ENCODE measurements around the gene NFIL3. TPM values are rescaled to one million over a fixed set of nuclear protein-coding genes. Genes with fewer than 3 reads are reported as not detected.
"Not testable (repeated sequence)": the region's sequence is repeated elsewhere in the genome, so short reads cannot be mapped to it uniquely, and the experiment has no call there.

Gene NFIL3, protein sequence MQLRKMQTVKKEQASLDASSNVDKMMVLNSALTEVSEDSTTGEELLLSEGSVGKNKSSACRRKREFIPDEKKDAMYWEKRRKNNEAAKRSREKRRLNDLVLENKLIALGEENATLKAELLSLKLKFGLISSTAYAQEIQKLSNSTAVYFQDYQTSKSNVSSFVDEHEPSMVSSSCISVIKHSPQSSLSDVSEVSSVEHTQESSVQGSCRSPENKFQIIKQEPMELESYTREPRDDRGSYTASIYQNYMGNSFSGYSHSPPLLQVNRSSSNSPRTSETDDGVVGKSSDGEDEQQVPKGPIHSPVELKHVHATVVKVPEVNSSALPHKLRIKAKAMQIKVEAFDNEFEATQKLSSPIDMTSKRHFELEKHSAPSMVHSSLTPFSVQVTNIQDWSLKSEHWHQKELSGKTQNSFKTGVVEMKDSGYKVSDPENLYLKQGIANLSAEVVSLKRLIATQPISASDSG
- 9.6 TPM for total RNA-seq (ENCODE audit: unreplicated experiment)
- long read RNA-seq, partial matches to known transcripts, result 0 of 1 reads
- long read RNA-seq, other reads (novel, unspliced or antisense), result 0 of 1 reads

- peak; percentile 75 for DNase-seq (ENCODE audit: low spot score)
- H3K4me3 Mint-ChIP-seq (ENCODE audit: unreplicated experiment), result peak within 1 kb of the TSS; percentile 98
- peaks cover 9% of the 10 kb centered on the region for H3K36me3 Mint-ChIP-seq (ENCODE audit: low read depth, unreplicated experiment)
- peaks cover 22% of the 10 kb centered on the region for H3K4me1 Mint-ChIP-seq (ENCODE audit: unreplicated experiment)
- H3K27ac Mint-ChIP-seq (ENCODE audit: unreplicated experiment), result peak within 1 kb of the TSS; percentile 85
- TF ChIP-seq CTCF (IDR thresholded peaks at IDR 0.05; ENCODE audit: unreplicated experiment), result no peak
- H3K27me3 Mint-ChIP-seq (ENCODE audit: unreplicated experiment), result peaks cover 15% of the 10 kb centered on the region
- no peaks in the 10 kb centered on the region for H3K9me3 Mint-ChIP-seq (ENCODE audit: unreplicated experiment)
Measured at GRCh38 chr9:91423785-91424402, at the start of gene NFIL3. NFIL3 (minus strand) TSS chr9:91423832; CDS start chr9:91410734, 13,098 bp downstream.

DNA sequence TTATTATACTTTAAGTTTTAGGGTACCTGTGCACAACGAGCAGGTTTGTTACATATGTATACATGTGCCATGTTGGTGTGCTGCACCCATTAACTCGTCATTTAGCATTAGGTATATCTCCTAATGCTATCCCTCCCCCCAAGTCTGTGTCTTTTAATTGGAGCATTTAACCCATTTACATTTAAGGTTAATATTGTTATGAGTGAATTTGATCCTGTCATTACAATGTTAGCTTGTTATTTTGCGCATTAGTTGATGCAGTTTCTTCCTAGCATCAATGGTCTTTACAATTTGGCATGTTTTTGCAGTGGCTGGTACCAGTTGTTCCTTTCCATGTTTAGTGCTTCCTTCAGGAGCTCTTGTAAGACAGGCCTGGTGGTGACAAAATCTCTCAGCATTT, 47.9 kb upstream of the NFIL3 start:
- not testable (repeated sequence) for H3K9me3 Mint-ChIP-seq (ENCODE audit: unreplicated experiment); H3K4me3 Mint-ChIP-seq (ENCODE audit: unreplicated experiment); H3K36me3 Mint-ChIP-seq (ENCODE audit: low read depth, unreplicated experiment); H3K4me1 Mint-ChIP-seq (ENCODE audit: unreplicated experiment); H3K27me3 Mint-ChIP-seq (ENCODE audit: unreplicated experiment); H3K27ac Mint-ChIP-seq (ENCODE audit: unreplicated experiment); DNase-seq (ENCODE audit: low spot score)

- TF ChIP-seq CTCF (IDR thresholded peaks at IDR 0.05; ENCODE audit: unreplicated experiment), result no peak
- no peaks in the 10 kb centered on the region for H3K9me3 Mint-ChIP-seq (ENCODE audit: unreplicated experiment)
Measured at GRCh38 chr9:91465420-91465819, 41.8 kb upstream of the NFIL3 start.

GRCh38 chr9:91458906-91459305, 35.3 kb upstream of the NFIL3 start:
- Mint-ChIP-seq H3K36me3 (ENCODE audit: low read depth, unreplicated experiment) (no peaks in the 10 kb centered on the region), H3K4me3 (ENCODE audit: unreplicated experiment) (no peak overlapping the region), H3K27me3 (ENCODE audit: unreplicated experiment) (peaks cover 3% of the 10 kb centered on the region), H3K27ac (ENCODE audit: unreplicated experiment) (no peak overlapping the region), H3K4me1 (ENCODE audit: unreplicated experiment) (no peaks in the 10 kb centered on the region), H3K9me3 (ENCODE audit: unreplicated experiment) (no peaks in the 10 kb centered on the region)
- DNase-seq (ENCODE audit: low spot score), result no peak
- TF ChIP-seq CTCF (IDR thresholded peaks at IDR 0.05; ENCODE audit: unreplicated experiment), result no peak

More at GRCh38 chr9:91465420-91465819, 41.8 kb upstream of the NFIL3 start:
- Mint-ChIP-seq H3K27me3 (ENCODE audit: unreplicated experiment) (peaks cover 3% of the 10 kb centered on the region), H3K4me3 (ENCODE audit: unreplicated experiment) (no peak overlapping the region), H3K36me3 (ENCODE audit: low read depth, unreplicated experiment) (no peaks in the 10 kb centered on the region), H3K27ac (ENCODE audit: unreplicated experiment) (no peak overlapping the region), H3K4me1 (ENCODE audit: unreplicated experiment) (no peaks in the 10 kb centered on the region)
- DNase-seq (ENCODE audit: low spot score), result no peak

GRCh38 chr9:91452844-91453243, 29.2 kb upstream of the NFIL3 start:
- no peak overlapping the region for H3K4me3 Mint-ChIP-seq (ENCODE audit: unreplicated experiment)
- H3K27me3 Mint-ChIP-seq (ENCODE audit: unreplicated experiment), result no peaks in the 10 kb centered on the region
- DNase-seq (ENCODE audit: low spot score), result no peak
- H3K27ac Mint-ChIP-seq (ENCODE audit: unreplicated experiment), result no peak overlapping the region
- no peaks in the 10 kb centered on the region for H3K9me3 Mint-ChIP-seq (ENCODE audit: unreplicated experiment)
- TF ChIP-seq CTCF (IDR thresholded peaks at IDR 0.05; ENCODE audit: unreplicated experiment), result no peak
- no peaks in the 10 kb centered on the region for H3K4me1 Mint-ChIP-seq (ENCODE audit: unreplicated experiment)
- H3K36me3 Mint-ChIP-seq (ENCODE audit: low read depth, unreplicated experiment), result no peaks in the 10 kb centered on the region

All from endothelial cell (in vitro differentiated cells).